ENCODE measurements around the gene SH3RF3.

Gene SH3RF3

GRCh38 chr2:109292386-109292785 lies 163.4 kb downstream of the SH3RF3 start:
- DNase-seq, result no peak

DNA sequence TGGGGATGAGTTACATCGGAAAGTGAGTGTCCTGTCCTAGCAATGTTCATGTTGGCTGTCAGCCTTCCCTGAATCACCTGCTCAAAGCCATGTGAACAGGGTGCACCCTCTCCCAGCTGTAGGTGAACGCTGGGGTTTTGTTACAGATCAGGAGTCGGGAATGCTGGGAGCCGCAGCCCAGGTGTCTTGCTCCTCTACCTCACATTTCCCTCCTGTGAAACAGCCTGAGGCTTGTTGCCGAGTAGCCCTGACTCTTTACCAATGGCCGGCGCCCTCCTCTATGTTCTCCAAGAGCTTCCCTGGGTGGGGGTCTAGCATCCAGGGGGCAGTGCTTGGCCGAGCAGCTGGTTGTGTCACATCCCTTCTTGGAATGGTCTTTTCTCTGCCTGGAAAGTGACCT lies 164.7 kb downstream of the SH3RF3 start:
- no peak for DNase-seq

- no peak for DNase-seq
These were observed 165.5 kb downstream of the SH3RF3 start for GRCh38 chr2:109294523-109294922.

DNA sequence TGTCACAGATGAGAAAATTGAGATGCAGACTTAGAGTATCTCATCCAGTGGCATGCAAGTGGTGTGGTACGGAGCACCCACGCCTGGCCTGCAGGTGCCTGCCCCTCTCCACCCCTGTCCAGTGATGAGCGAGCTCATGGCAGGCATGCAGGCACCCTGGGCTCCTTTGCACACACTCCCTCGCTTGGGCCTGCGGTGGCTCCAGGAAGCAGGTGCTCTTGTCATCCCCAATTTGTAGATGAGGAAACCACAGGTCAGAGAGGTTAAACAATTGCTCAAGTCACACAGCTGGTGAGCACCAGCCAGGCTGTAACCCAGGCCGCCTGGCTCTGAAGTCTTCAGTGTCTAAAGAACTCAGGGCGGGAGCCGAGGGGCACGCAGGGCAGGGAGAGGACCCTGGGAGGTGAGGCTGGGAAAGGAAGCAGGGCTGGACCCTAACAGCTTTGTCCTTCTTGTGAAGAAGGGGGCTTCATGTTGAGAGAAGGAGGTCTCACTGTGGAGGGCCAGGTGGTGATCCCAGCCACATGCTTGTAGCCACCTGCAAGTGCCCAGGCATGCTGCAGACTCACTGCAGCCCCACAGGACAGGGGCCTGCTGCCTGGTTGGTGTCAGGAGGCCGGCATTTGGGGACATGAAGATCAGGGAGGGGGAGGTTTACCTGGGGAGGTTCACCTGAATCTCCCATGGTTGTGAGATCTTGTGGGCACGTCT lies 166.2 kb downstream of the SH3RF3 start:
- DNase-seq, result no peak

DNA sequence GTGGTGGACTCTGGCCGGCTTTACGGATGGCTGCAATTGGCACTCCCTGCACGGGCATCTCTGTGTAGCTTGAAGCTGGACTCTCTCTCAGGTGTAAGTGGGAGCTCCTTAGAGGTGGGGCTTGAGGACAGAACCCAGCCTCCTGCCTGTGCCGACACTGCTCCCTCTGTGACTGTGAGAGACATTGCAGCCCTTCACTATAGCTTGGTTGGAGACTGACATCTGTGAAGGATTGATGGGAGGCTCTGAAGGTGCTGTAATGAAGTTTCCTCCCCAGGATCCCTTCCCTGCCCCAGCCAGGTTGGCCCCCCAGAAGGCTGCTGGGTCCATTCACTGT lies 166.7 kb downstream of the SH3RF3 start:
- no peak for DNase-seq

- no peak for DNase-seq
These were observed 168.8 kb downstream of the SH3RF3 start for GRCh38 chr2:109297566-109298490.

GRCh38 chr2:109298851-109299250 lies 169.8 kb downstream of the SH3RF3 start:
- DNase-seq, result no peak

DNA sequence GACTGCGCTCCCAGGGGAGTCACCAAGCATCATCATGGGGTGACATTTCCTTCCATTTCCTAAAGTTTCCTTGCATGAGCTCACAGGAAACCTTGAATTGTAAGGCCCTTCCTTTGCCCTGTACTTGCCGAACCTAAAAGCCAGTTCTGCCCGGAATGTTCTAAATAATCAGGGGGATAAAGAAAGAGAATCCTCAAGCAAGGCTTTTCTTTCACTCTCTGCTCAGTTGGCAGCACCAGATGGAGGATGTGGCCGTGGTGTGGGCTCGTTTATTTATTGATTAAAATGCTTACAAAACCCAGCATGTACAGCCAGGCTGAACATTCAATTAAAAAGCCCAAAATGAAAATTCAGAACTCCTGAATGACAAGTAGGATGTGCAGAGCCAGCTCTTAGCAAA lies 170.5 kb downstream of the SH3RF3 start:
- DNase-seq, result no peak

- DNase-seq, result no peak
These were observed 171.6 kb downstream of the SH3RF3 start for GRCh38 chr2:109300582-109300981.

DNA sequence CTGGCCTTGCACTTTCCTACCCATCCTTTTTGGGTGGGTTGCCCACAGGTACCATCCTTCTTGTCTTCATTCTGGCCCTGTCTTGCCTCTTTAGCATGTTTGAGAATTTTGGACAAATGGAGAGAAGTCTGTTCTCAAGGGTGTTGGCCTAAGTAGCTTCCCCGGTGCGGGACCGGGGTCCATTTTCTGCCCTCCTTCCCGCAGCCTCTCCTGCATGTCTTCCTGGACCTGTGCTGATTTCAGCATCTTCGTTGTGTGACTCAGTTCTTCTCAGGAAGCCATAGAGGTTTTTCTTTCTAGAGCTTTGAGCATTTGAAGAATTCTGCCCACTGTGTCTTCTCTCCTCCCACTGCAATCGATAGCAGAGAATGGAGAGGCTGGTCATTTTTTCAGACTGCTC lies 172.7 kb downstream of the SH3RF3 start:
- no peak for DNase-seq

- no peak for DNase-seq
These were observed 173.3 kb downstream of the SH3RF3 start for GRCh38 chr2:109302319-109302718.

DNA sequence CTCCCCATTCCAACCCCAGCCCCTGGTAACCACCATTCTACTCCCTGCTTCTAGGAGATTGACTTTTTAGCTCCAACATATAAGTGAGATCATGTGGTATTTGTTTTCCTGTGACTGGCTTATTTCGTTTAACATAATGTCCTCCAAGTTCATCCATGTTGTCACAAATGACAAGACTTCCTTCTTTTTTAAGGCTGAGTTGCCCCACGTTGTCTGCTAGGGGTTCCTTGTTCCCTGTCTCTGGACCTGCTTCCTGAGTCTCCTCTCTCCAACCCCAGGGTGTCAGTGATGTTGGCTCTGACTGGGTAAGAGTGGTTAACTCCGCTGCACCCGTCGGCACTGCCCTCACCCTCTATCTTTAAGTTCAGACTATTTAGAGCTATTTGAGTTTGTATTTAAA lies 175.2 kb downstream of the SH3RF3 start:
- no peak for DNase-seq

- DNase-seq, result no peak
These were observed 175.9 kb downstream of the SH3RF3 start for GRCh38 chr2:109304731-109305470.

GRCh38 chr2:109305490-109306167 lies 176.6 kb downstream of the SH3RF3 start:
- DNase-seq, result no peak

- no peak for DNase-seq
These were observed 177.2 kb downstream of the SH3RF3 start for GRCh38 chr2:109306190-109306589.

DNA sequence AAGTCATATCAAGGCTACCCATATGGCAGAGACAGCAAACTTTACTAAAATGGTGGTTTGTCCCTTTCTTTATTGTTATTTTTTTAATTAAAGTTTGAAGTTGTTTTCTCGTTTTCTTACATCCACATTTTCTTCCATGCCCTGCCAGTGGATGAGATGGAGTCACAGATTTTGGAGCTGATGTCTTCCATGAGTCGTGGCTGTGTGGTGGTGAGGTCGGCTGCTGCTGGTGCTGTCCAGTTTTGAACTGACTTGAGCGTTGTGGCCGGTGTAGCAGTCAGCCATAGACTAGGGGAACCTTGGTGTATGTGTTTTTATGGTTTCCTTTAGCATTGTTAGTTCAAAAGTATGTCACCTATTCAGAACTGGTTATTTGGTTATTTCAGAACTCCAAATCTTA lies 182.8 kb downstream of the SH3RF3 start:
- no peak for DNase-seq

DNA sequence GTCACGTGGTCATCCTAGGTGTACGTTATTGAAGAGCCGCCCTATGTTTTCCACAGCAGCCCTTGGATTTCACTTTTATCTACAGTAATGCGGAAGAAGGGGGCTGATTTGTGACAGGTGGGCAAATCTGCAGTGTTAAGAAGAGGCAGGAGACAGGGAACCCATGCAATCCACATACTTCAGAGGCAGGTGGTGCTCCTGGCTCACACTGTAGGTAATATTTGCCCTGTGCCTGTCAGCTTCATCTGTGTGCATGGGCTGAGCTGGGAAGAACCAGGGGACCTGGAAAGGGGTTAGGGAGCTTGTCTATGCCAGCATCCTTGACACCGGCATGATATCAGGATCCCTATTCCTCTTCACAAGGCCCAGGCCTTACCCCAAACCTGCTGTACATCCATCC lies 183.9 kb downstream of the SH3RF3 start:
- DNase-seq, result no peak

GRCh38 chr2:109313343-109313742 lies 184.3 kb downstream of the SH3RF3 start:
- DNase-seq, result no peak

GRCh38 chr2:109316091-109316490 lies 187.1 kb downstream of the SH3RF3 start:
- DNase-seq, result no peak

- no peak for DNase-seq
These were observed 188.6 kb downstream of the SH3RF3 start for GRCh38 chr2:109317471-109318095.

- no peak for DNase-seq
These were observed 189.3 kb downstream of the SH3RF3 start for GRCh38 chr2:109318150-109318948.

GRCh38 chr2:109318949-109319342 lies 189.9 kb downstream of the SH3RF3 start:
- no peak for DNase-seq

Measured in activated CD4-positive, alpha-beta T cell treated with anti-CD3 and anti-CD28 coated beads for 1 hour (primary cell).